Thyroid gland (tissue), 4 donors: ENCODE results near the gene DGKQ. TPM values are rescaled to one million over a fixed set of nuclear protein-coding genes. Genes with fewer than 3 reads are reported as not detected.
"Not testable (repeated sequence)": the region's sequence is repeated elsewhere in the genome, so short reads cannot be mapped to it uniquely, and the experiment has no call there.

ENCODE experiments used
- DNase-seq, 2 donors: peaks; one replicate each; pipeline ENCODE4 v3.0.0-alpha.2; 2019
- H3K27ac ChIP-seq, 3 donors: fragments of 200-600 bp; sonication (generic); 1 replicate in 2 of 3; 2 replicates in 1 of 3; pipeline ENCODE4 v1.5.1; 2016 to 2019; ENCODE audit warnings: mild to moderate bottlenecking in 1 of 3, moderate library complexity in 1 of 3
- H3K27me3 ChIP-seq: fragments of 200-600 bp; sonication (generic); one replicate; pipeline ENCODE4 v1.5.1; 2019
- H3K36me3 ChIP-seq, 2 donors: fragments of 200-600 bp; sonication (generic); one replicate each; pipeline ENCODE4 v1.5.1; 2016 to 2019
- H3K4me1 ChIP-seq, 2 donors: fragments of 200-600 bp; sonication (generic); one replicate each; pipeline ENCODE4 v1.5.1; 2017 to 2019
- H3K4me3 ChIP-seq, 3 donors: fragments of 200-600 bp; sonication (generic); replicated peaks in 1 of 3; 1 replicate in 2 of 3; 2 replicates in 1 of 3; pipeline ENCODE4 v1.5.1; 2016; ENCODE audit warnings: mild to moderate bottlenecking in 1 of 3
- H3K9me3 ChIP-seq: fragments of 200-600 bp; sonication (generic); one replicate; pipeline ENCODE4 v1.5.1; 2017
- POLR2A ChIP-seq, 2 donors: fragments of 450-650 bp; IDR thresholded peaks; one replicate each; pipeline ENCODE4 v1.6.1; 2017; ENCODE audit warnings: antibody characterized with exemption in 2 of 2, mild to moderate bottlenecking in 2 of 2, moderate library complexity in 1 of 2
- WGBS, 2 donors: methylation state at CpG; one replicate each; pipeline ENCODE4 v1.1.5; 2017; 5-methylcytosine and 5-hydroxymethylcytosine counted together
- intact Hi-C: fragments of 100-400 bp; cut with DNase I; formaldehyde crosslinking; loops from one replicate; pipeline ENCODE4 v1.15.1; 2023
- total RNA-seq, 4 donors: library from RNA; depleted of rRNA; stranded (reverse); fragments of >200 nt; gene quantifications; one replicate each; pipeline ENCODE4 v1.2.3, GENCODE V29; 2016
- TF ChIP-seq, protein P1 (sequence below), 6 experiments: fragments of 200-600 bp in 3 of 6; fragments of 450-650 bp in 3 of 6; sonication (generic) in 3 of 6; IDR thresholded peaks; one replicate each; pipeline ENCODE4 v1.5.1; 2016 to 2019; ENCODE audit warnings: antibody characterized with exemption in 6 of 6, mild to moderate bottlenecking in 2 of 6, inconsistent platforms in 1 of 6, moderate library complexity in 1 of 6

The DGKQ gene
- total RNA-seq, 4 donors from 2014 or later: 10.2 to 17.0 (median 11.6) TPM

DNA sequence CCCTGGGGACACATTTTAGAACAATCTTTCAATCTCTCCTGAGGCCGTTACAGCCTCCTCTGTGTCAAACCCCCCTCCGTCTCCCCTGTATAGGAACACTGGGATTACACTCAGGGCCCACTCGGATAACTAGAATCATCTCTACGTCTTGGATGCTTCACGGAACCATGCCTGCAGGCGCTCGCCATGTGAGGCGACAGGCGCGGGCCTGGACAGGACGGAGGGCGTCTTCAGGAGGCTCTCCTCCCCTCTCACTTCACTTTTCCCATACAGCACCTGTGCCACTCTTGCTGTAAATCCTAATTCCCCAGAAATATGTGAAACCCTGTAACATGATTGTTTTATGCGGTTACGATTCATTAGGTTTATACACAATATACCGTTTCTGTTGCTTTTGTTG, 9.4 kb upstream of the DGKQ start:
- intact Hi-C loops: no loop called here

DNA sequence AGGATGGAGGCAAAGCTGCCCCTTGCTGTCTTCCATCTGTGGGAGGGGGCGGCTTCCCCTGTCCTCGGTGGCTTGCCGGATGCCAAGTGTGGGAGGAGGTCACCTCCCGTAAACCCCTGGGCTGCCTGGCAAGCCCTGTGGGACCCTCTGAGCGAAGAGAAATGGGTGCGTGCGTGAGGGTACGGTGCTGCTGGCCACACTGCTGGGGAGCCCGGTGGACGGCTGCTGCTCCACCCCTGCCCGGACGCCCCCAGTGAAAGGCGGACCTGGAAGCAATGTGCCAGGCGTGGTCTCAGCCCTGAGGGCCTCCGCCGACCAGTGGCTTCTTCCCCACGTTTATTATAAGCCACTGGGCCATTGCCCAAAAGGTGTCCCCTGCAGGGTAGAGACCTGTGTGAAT, 8.9 kb upstream of the DGKQ start:
- Histone ChIP-seq H3K4me1 (peaks cover 7 to 15% of the 10 kb centered on the region in 2 donors), H3K27me3 (no peaks in the 10 kb centered on the region), H3K27ac (no peak overlapping the region), H3K9me3 (no peaks in the 10 kb centered on the region), H3K4me3 (no peak overlapping the region), H3K36me3 (no peaks in the 10 kb centered on the region)
- TF ChIP-seq, protein P1, sequence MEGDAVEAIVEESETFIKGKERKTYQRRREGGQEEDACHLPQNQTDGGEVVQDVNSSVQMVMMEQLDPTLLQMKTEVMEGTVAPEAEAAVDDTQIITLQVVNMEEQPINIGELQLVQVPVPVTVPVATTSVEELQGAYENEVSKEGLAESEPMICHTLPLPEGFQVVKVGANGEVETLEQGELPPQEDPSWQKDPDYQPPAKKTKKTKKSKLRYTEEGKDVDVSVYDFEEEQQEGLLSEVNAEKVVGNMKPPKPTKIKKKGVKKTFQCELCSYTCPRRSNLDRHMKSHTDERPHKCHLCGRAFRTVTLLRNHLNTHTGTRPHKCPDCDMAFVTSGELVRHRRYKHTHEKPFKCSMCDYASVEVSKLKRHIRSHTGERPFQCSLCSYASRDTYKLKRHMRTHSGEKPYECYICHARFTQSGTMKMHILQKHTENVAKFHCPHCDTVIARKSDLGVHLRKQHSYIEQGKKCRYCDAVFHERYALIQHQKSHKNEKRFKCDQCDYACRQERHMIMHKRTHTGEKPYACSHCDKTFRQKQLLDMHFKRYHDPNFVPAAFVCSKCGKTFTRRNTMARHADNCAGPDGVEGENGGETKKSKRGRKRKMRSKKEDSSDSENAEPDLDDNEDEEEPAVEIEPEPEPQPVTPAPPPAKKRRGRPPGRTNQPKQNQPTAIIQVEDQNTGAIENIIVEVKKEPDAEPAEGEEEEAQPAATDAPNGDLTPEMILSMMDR (IDR thresholded peaks at IDR 0.05): no peak
- no peak for TF ChIP-seq POLR2A (IDR thresholded peaks at IDR 0.05)
- no peak for DNase-seq
- intact Hi-C loops: no loop called here
- 93 to 96% methylated on average over 14 to 15 of the region's 17 CpGs for WGBS, 2 donors

More for the DNA sequence above, 9.4 kb upstream of the DGKQ start:
- no peak for DNase-seq
- no peaks in the 10 kb centered on the region for H3K36me3 ChIP-seq
- H3K27ac ChIP-seq: no peak overlapping the region
- H3K27me3 ChIP-seq: no peaks in the 10 kb centered on the region
- H3K4me1 ChIP-seq: peaks cover 11 to 20% of the 10 kb centered on the region in 2 donors
- H3K4me3 ChIP-seq: no peak overlapping the region
- TF ChIP-seq POLR2A (IDR thresholded peaks at IDR 0.05): no peak
- TF ChIP-seq, protein P1 (IDR thresholded peaks at IDR 0.05): no peak
- no peaks in the 10 kb centered on the region for H3K9me3 ChIP-seq
- WGBS, 2 donors: 97% methylated on average over 15 of the region's 15 CpGs

DNA sequence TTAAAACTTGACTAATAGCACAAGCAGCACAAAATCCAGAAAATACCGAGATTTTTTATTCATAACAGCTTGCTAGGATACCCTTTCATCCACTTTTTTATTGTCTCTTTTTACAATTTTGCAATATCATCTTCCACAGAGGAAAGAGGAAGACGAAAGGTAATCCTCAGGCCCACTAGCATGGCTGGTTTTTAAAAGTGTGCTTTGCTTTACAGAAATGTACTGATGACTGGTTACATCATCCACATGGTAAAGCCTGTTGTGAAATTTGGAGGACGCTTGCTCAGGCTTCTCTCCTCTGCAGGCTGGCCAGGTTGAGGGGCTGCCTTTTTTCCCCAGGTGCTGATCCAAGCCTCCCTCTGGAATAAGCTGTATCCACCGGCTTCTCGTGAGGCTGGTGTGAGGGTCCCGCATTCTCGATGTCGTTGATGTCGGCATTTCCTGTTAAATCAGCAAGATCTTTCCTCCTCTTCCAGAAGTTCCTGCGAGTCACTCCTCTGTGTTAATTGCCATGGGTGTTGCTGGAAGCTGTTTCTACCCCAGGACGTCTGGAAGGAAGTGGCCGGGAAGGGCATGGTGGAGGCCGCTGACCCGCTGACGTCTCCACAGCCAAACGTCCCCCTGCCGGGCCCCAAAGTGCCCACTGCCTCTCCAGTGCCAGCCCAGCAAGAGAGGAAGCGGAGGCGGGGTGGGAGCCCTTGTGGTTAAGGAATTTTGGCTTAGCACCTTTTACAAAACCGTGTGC, 5.8 kb upstream of the DGKQ start:
- Histone ChIP-seq H3K36me3 (no peaks in the 10 kb centered on the region), H3K9me3 (no peaks in the 10 kb centered on the region), H3K4me1 (no peaks in the 10 kb centered on the region), H3K27me3 (no peaks in the 10 kb centered on the region), H3K27ac (no peak overlapping the region), H3K4me3 (no peak overlapping the region)
- intact Hi-C loops: no loop called here
- 68 to 78% methylated on average over 20 of the region's 20 CpGs for WGBS, 2 donors
- DNase-seq: no peak
- no peak for TF ChIP-seq POLR2A (IDR thresholded peaks at IDR 0.05)
- TF ChIP-seq, protein P1 (IDR thresholded peaks at IDR 0.05): no peak

DNA sequence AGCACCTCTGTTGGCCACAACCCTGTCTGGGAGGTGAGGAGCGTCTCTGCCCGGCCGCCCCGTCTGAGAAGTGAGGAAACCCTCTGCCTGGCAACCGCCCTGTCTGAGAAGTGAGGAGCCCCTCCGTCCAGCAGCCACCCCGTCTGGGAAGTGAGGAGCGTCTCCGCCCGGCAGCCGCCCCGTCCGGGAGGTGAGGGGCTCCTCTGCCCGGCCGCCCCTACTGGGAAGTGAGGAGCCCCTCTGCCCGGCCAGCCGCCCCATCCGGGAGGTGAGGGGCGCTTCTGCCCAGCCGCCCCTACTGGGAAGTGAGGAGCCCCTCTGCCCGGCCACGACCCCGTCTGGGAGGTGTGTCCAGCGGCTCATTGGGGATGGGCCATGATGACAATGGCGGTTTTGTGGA, 2.6 kb upstream of the DGKQ start:
- peaks cover 16 to 21% of the 10 kb centered on the region in 2 donors for H3K4me1 ChIP-seq
- H3K27ac ChIP-seq, H3K36me3 ChIP-seq, H3K4me3 ChIP-seq, H3K27me3 ChIP-seq, DNase-seq, intact Hi-C loops, H3K9me3 ChIP-seq: not testable (repeated sequence)
- WGBS, 2 donors: no CpG with 5 or more reads among the region's 25 CpGs

DNA sequence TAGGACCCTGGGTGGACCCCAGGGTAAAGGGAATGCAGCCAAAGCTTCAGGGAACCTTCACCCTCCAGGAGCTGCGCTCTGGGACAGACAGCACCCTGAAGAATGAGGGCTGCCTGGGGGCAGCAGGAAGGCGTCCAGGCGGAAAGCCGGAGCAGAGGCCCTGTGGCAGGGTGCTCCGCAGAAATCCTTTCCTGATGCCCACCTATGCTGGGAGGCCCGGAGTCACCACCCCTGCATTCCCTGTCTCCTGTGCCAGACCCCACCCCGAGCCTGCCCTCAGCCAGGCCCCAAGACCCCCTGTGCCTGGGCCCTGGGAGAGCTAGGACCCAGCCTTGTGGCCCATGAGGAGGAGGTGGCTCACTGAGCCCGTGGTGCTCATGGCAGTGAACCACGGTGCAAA, 1.3 kb upstream of the DGKQ start:
- 96 to 97% methylated on average over 7 to 9 of the region's 9 CpGs for WGBS, 2 donors

More for the DNA sequence above, 1.3 kb upstream of the DGKQ start:
- peaks cover 16 to 21% of the 10 kb centered on the region in 2 donors for H3K4me1 ChIP-seq
- no peaks in the 10 kb centered on the region for H3K36me3 ChIP-seq
- no peaks in the 10 kb centered on the region for H3K27me3 ChIP-seq
- H3K9me3 ChIP-seq: no peaks in the 10 kb centered on the region
- no peak overlapping the region for H3K27ac ChIP-seq
- TF ChIP-seq, protein P1 (IDR thresholded peaks at IDR 0.05): no peak
- TF ChIP-seq POLR2A (IDR thresholded peaks at IDR 0.05): no peak
- intact Hi-C loops: no loop called here
- no peak overlapping the region for H3K4me3 ChIP-seq
- DNase-seq: no peak
